HUES6 (cell line): ENCODE data around the gene NAA15.
"Not testable (repeated sequence)": the region's sequence is repeated elsewhere in the genome, so short reads cannot be mapped to it uniquely, and the experiment has no call there.

Source experiments
- H3K27ac ChIP-seq: 2 replicates; pipeline ENCODE4 v1.7.0; 2013; ENCODE audit warnings: low read depth, mild to moderate bottlenecking, low read length, inconsistent platforms
- H3K27me3 ChIP-seq: 2 replicates; pipeline ENCODE4 v1.6.1; 2013; ENCODE audit warnings: low read length; ENCODE audit not compliant: control insufficient read depth, insufficient read depth
- H3K36me3 ChIP-seq: 2 replicates; pipeline ENCODE4 v1.6.1; 2013; ENCODE audit warnings: low read length; ENCODE audit not compliant: control insufficient read depth, insufficient read depth
- H3K4me1 ChIP-seq: 2 replicates; pipeline ENCODE4 v1.6.1; 2013; ENCODE audit warnings: low read length; ENCODE audit not compliant: control insufficient read depth, insufficient read depth
- H3K4me3 ChIP-seq: 2 replicates; pipeline ENCODE4 v1.5.1; 2013; ENCODE audit warnings: low read depth, low read length
- H3K9ac ChIP-seq: one replicate; pipeline ENCODE4 v1.6.1; 2013; ENCODE audit warnings: mild to moderate bottlenecking, low read length
- H3K9me3 ChIP-seq: 2 replicates; pipeline ENCODE4 v1.6.1; 2013; ENCODE audit warnings: low read depth, low read length; ENCODE audit not compliant: control insufficient read depth, insufficient read depth

The NAA15 gene

GRCh38 chr4:139464512-139464911, 163.2 kb downstream of the NAA15 start:
- Histone ChIP-seq H3K9me3 (peaks cover 15% of the 10 kb centered on the region), H3K4me1 (peaks cover 18% of the 10 kb centered on the region)
- H3K4me3 ChIP-seq, H3K9ac ChIP-seq, H3K27ac ChIP-seq, H3K36me3 ChIP-seq, H3K27me3 ChIP-seq: not testable (repeated sequence)

GRCh38 chr4:139465922-139466321, 164.6 kb downstream of the NAA15 start:
- peaks cover 6% of the 10 kb centered on the region for H3K4me1 ChIP-seq
- H3K4me3 ChIP-seq: no peak overlapping the region
- no peak overlapping the region for H3K9ac ChIP-seq
- H3K27me3 ChIP-seq: no peaks in the 10 kb centered on the region
- H3K27ac ChIP-seq: no peak overlapping the region
- H3K9me3 ChIP-seq: peaks cover 18% of the 10 kb centered on the region
- H3K36me3 ChIP-seq: no peaks in the 10 kb centered on the region

GRCh38 chr4:139468756-139469155, 167.5 kb downstream of the NAA15 start:
- not testable (repeated sequence) for H3K4me3 ChIP-seq, H3K4me1 ChIP-seq, H3K9ac ChIP-seq, H3K27me3 ChIP-seq, H3K27ac ChIP-seq
- Histone ChIP-seq H3K9me3 (peaks cover 25% of the 10 kb centered on the region), H3K36me3 (peaks cover 13% of the 10 kb centered on the region)

GRCh38 chr4:139469216-139469615, 167.9 kb downstream of the NAA15 start:
- Histone ChIP-seq H3K9ac (no peak overlapping the region), H3K27ac (no peak overlapping the region), H3K4me1 (no peaks in the 10 kb centered on the region), H3K4me3 (no peak overlapping the region), H3K9me3 (peaks cover 25% of the 10 kb centered on the region), H3K27me3 (no peaks in the 10 kb centered on the region), H3K36me3 (peaks cover 15% of the 10 kb centered on the region)
